HL-60 (cell line): Measurements from ENCODE around the gene MED13L.

Source experiments
- CTCF ChIP-seq: IDR thresholded peaks from one replicate; pipeline ENCODE4 v1.5.1; 2011; ENCODE audit warnings: low read length, control low read depth, inconsistent platforms; ENCODE audit not compliant: insufficient read depth
- POLR2AphosphoS5 ChIP-seq: IDR thresholded peaks from 2 replicates; pipeline ENCODE4 v1.6.1; 2012; ENCODE audit warnings: low read depth

GRCh38 chr12:116313194-116313927 lies 35.9 kb upstream of the MED13L start:
- TF ChIP-seq CTCF (no peak), POLR2AphosphoS5 (no peak)
